ENCODE data around the gene COCH.

DNA sequence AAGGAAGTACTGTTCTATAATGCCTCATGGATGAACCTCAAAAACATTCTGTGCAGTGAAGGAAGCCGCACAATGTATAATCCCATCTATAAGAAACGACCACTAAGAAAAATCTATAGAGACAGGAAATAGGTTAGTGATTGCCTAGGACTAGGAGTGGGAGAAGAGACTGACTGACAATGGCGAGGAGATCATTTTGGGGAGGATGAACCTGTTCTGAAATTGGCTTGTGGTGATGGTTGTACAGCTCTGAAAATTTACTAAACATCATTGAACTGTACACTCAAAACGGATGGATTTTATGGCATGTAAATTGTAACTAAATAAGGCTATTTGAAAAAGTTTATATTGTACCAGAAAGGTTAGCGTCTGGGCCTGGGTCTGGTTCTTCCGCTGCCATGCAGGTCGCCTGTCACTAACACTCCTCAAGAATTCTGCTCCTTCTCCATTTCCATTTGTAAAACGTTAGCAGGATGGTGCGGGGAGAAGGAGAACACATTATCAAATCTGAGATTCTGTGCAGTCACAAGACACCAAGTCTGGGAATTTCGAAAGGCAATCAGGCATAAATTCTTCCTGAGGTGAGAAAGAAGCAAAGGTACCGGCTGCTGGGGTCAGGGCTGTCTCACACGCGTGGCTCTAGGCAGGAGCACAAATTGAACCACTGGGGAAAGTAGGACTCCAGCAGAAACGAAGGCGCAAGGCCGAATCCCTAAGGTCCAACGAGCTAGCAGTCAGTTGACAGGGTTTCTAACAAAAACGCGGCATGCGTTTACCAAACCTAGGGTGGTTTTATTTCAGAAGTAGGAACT lies 845 bp upstream of the COCH start:
- TF ChIP-seq, protein P1, sequence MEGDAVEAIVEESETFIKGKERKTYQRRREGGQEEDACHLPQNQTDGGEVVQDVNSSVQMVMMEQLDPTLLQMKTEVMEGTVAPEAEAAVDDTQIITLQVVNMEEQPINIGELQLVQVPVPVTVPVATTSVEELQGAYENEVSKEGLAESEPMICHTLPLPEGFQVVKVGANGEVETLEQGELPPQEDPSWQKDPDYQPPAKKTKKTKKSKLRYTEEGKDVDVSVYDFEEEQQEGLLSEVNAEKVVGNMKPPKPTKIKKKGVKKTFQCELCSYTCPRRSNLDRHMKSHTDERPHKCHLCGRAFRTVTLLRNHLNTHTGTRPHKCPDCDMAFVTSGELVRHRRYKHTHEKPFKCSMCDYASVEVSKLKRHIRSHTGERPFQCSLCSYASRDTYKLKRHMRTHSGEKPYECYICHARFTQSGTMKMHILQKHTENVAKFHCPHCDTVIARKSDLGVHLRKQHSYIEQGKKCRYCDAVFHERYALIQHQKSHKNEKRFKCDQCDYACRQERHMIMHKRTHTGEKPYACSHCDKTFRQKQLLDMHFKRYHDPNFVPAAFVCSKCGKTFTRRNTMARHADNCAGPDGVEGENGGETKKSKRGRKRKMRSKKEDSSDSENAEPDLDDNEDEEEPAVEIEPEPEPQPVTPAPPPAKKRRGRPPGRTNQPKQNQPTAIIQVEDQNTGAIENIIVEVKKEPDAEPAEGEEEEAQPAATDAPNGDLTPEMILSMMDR (IDR thresholded peaks at IDR 0.05; ENCODE audit: low read length) = no peak
- TF ChIP-seq EZH2 (IDR thresholded peaks at IDR 0.05; ENCODE audit: borderline replicate concordance, low read length) = no peak

Measured in OCI-LY1 (cell line).